Stimulated activated CD4-positive, alpha-beta T cell treated with anti-CD3 and anti-CD28 coated beads, Interleukin-15, amount 100 ng/mL, for 24 hours (primary cell): ENCODE results near the gene ZRANB3.
"Not testable (repeated sequence)": the region's sequence is repeated elsewhere in the genome, so short reads cannot be mapped to it uniquely, and the experiment has no call there.

ENCODE experiments used
- DNase-seq: peaks from one replicate; pipeline ENCODE4 v3.0.0-alpha.2; 2020

ZRANB3 gene

GRCh38 chr2:135530313-135531230 lies at the start of gene ZRANB3:
Gene ZRANB3, minus strand, starts transcription at chr2:135531218.
- DNase-seq, result peak; percentile 95

GRCh38 chr2:135573620-135574019 lies 42.6 kb upstream of the ZRANB3 start:
- DNase-seq, result no peak

- DNase-seq, result no peak
These were observed 39.9 kb upstream of the ZRANB3 start for GRCh38 chr2:135570884-135571283.

GRCh38 chr2:135563793-135564192 lies 32.8 kb upstream of the ZRANB3 start:
- DNase-seq, result peak; percentile 16

- DNase-seq, result no peak
These were observed 30.9 kb upstream of the ZRANB3 start for GRCh38 chr2:135561925-135562324.

GRCh38 chr2:135557530-135557929 lies 26.5 kb upstream of the ZRANB3 start:
- DNase-seq, result no peak

- no peak for DNase-seq
These were observed 24.3 kb upstream of the ZRANB3 start for GRCh38 chr2:135555311-135555710.

- DNase-seq, result no peak
These were observed 21.9 kb upstream of the ZRANB3 start for GRCh38 chr2:135552887-135553286.

GRCh38 chr2:135551356-135551755 lies 20.3 kb upstream of the ZRANB3 start:
- no peak for DNase-seq

GRCh38 chr2:135547311-135547710 lies 16.3 kb upstream of the ZRANB3 start:
- DNase-seq, result no peak

- no peak for DNase-seq
These were observed 15.4 kb upstream of the ZRANB3 start for GRCh38 chr2:135546436-135546835.

GRCh38 chr2:135533545-135533944 lies 2.5 kb upstream of the ZRANB3 start:
- not testable (repeated sequence) for DNase-seq

GRCh38 chr2:135532581-135532980 lies 1.6 kb upstream of the ZRANB3 start:
- no peak for DNase-seq

- DNase-seq, result peak; percentile 96
These were observed 496 bp upstream of the ZRANB3 start, which contains the start of gene R3HDM1 for GRCh38 chr2:135531231-135532197. Gene R3HDM1, plus strand, starts transcription at chr2:135531484. Its CDS starts 73,362 bp downstream, at chr2:135604846.

GRCh38 chr2:135528006-135528405 lies 3.0 kb downstream of the ZRANB3 start:
- no peak for DNase-seq

GRCh38 chr2:135525786-135526185 lies 5.2 kb downstream of the ZRANB3 start:
- no peak for DNase-seq

- DNase-seq, result no peak
These were observed 18.9 kb downstream of the ZRANB3 start for GRCh38 chr2:135512099-135512498.

GRCh38 chr2:135510577-135510976 lies 20.4 kb downstream of the ZRANB3 start:
- DNase-seq, result no peak

- DNase-seq, result no peak
These were observed 26.2 kb downstream of the ZRANB3 start for GRCh38 chr2:135504811-135505210.

GRCh38 chr2:135498588-135498987 lies 32.4 kb downstream of the ZRANB3 start:
- DNase-seq, result not testable (repeated sequence)

- no peak for DNase-seq
These were observed 36.1 kb downstream of the ZRANB3 start for GRCh38 chr2:135494917-135495316.

GRCh38 chr2:135494503-135494902 lies 36.5 kb downstream of the ZRANB3 start:
- no peak for DNase-seq

- no peak for DNase-seq
These were observed 40.6 kb downstream of the ZRANB3 start for GRCh38 chr2:135490376-135490775.
